Activated CD4-positive, alpha-beta T cell treated with anti-CD3 and anti-CD28 coated beads for 24 hours (primary cell): ENCODE data around the gene SDC4.

Experiments used
- DNase-seq, 2 donors: peaks; one replicate each; pipeline ENCODE4 v3.0.0-alpha.2; 2020; ENCODE audit warnings: low read depth in 2 of 2

The SDC4 gene

GRCh38 chr20:45297786-45298497 is 50.3 kb downstream of the SDC4 start:
- no peak for DNase-seq

- DNase-seq = no peak
Observed at GRCh38 chr20:45294659-45295058, 53.6 kb downstream of the SDC4 start.

DNA sequence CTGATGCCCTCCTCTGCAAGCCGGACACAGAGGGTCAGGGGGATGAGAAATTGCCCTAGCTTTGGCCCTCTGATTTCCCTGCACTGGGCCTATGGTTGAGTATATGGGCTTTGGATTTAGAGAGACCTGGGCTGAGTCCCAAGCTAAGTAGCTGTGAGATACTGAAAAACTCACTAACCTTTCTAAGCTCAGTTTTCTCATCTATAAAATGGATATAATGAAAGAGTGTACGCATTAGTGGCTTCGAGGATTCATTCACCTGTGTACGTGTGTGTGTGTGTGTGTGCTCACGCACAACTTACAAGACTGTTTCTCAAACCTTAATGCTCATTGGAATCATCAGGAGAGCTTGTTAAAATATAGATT is 54.2 kb downstream of the SDC4 start:
- no peak for DNase-seq

GRCh38 chr20:45293041-45294002 is 54.9 kb downstream of the SDC4 start:
- DNase-seq = peak; percentile 76 to 86

DNA sequence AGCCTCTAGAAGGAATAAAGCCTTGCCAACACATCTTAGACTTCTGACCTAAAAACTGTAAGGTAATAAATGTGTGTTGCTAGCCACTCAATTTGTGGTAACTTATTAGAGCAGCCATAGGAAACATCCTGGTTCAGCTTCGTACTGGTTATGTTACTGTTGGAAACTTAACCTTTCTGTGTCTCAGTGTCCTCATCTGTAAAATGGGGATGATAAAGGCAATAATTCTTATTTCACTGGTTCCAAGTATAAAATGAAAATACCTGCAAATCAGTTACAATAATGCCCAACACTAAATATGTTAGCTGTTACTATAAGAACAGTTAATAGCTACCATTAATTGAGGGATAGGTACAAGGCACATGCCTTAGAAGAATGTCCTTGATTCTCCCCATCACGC is 55.9 kb downstream of the SDC4 start:
- no peak for DNase-seq

GRCh38 chr20:45291526-45291925 is 56.7 kb downstream of the SDC4 start:
- no peak for DNase-seq

DNA sequence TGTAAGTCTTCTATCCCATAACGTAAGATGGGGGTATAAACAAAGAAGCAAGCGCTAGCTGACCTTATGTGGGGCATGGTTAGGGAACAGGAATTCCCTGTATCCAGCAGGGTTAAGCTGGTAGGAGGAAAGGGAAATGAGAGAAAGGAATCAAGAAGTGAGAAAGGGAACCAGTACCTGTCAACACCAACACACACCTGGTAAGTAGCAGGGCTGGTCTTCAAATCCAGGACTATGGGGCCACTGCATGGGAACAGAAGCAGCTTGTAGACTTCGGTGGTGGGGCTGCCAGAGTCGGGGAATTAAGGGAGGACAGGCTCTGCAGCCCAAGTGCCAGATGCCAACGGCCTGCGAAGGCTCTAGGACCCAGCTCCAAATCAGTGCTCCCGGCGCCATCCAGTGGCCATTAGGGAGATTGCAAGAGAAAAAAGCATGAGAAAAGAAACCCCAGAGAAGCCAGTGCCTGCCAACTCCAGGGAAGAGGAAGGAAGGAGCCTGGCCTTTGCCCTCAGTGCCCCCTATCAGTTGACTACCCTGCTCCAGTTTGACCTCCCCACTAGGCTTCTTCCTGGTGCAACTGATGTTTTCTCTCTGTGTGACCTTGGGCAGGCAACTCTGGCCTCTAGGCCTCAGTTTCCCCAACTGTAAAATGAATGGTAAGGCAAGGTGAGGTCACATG is 57.4 kb downstream of the SDC4 start:
- peak; percentile 51 to 62 for DNase-seq

- DNase-seq = no peak
Observed at GRCh38 chr20:45289942-45290676, 58.1 kb downstream of the SDC4 start.

GRCh38 chr20:45288860-45289259 is 59.4 kb downstream of the SDC4 start:
- DNase-seq = no peak

- no peak for DNase-seq
Observed at GRCh38 chr20:45288376-45288775, 59.8 kb downstream of the SDC4 start.

GRCh38 chr20:45283551-45284057 is 64.6 kb downstream of the SDC4 start:
- DNase-seq = no peak

GRCh38 chr20:45282700-45283550 is 65.3 kb downstream of the SDC4 start:
- no peak for DNase-seq

GRCh38 chr20:45279992-45280391 is 68.2 kb downstream of the SDC4 start:
- no peak for DNase-seq

- DNase-seq = no peak
Observed at GRCh38 chr20:45275338-45275737, 72.9 kb downstream of the SDC4 start.
